ENCODE measurements around the gene NKAIN1.
"Not testable (repeated sequence)": the region's sequence is repeated elsewhere in the genome, so short reads cannot be mapped to it uniquely, and the experiment has no call there.

The NKAIN1 gene

GRCh38 chr1:31152181-31152795, 87.4 kb downstream of the NKAIN1 start:
- DNase-seq (ENCODE audit: low read depth), result peak; percentile 55

GRCh38 chr1:31151402-31151801, 88.3 kb downstream of the NKAIN1 start:
- no peak for DNase-seq (ENCODE audit: low read depth)

GRCh38 chr1:31148409-31148808, 91.3 kb downstream of the NKAIN1 start:
- no peak for DNase-seq (ENCODE audit: low read depth)

GRCh38 chr1:31145648-31146047, 94.0 kb downstream of the NKAIN1 start:
- no peak for DNase-seq (ENCODE audit: low read depth)

- DNase-seq (ENCODE audit: low read depth), result no peak
Measured at GRCh38 chr1:31144442-31144841, 95.2 kb downstream of the NKAIN1 start.

GRCh38 chr1:31143455-31143854, 96.2 kb downstream of the NKAIN1 start:
- no peak for DNase-seq (ENCODE audit: low read depth)

GRCh38 chr1:31142406-31142805, 97.3 kb downstream of the NKAIN1 start:
- DNase-seq (ENCODE audit: low read depth), result no peak

GRCh38 chr1:31140299-31140698, 99.4 kb downstream of the NKAIN1 start:
- DNase-seq (ENCODE audit: low read depth), result no peak

GRCh38 chr1:31138797-31139521, 100.7 kb downstream of the NKAIN1 start:
- DNase-seq (ENCODE audit: low read depth), result not testable (repeated sequence)

- not testable (repeated sequence) for DNase-seq (ENCODE audit: low read depth)
Measured at GRCh38 chr1:31137873-31138272, 101.8 kb downstream of the NKAIN1 start.

- DNase-seq (ENCODE audit: low read depth), result no peak
Measured at GRCh38 chr1:31135973-31136600, 103.6 kb downstream of the NKAIN1 start.

- DNase-seq (ENCODE audit: low read depth), result no peak
Measured at GRCh38 chr1:31133368-31133767, 106.3 kb downstream of the NKAIN1 start.

Data from non-pigmented ciliary epithelial cell (primary cell).